COLO668 (cell line): ENCODE measurements around the gene B3GNT2.

ENCODE experiments used
- DNase-seq: peaks from one replicate; lab custom pipeline; 2025; ENCODE audit not compliant: unreplicated experiment; lab: John Stamatoyannopoulos, UW

B3GNT2 gene

GRCh38 chr2:62204998-62205496, 9.1 kb downstream of the B3GNT2 start:
- no peak for DNase-seq

GRCh38 chr2:62205554-62205953, 9.6 kb downstream of the B3GNT2 start:
- no peak for DNase-seq

GRCh38 chr2:62206024-62206423, 10.1 kb downstream of the B3GNT2 start:
- no peak for DNase-seq

- DNase-seq, result no peak
Measured at GRCh38 chr2:62207491-62207890, 11.6 kb downstream of the B3GNT2 start.

- no peak for DNase-seq
Measured at GRCh38 chr2:62208074-62208757, 12.3 kb downstream of the B3GNT2 start.

GRCh38 chr2:62208758-62209114, 12.8 kb downstream of the B3GNT2 start:
- DNase-seq, result no peak

- no peak for DNase-seq
Measured at GRCh38 chr2:62209427-62209991, 13.6 kb downstream of the B3GNT2 start.

GRCh38 chr2:62215306-62216064, 19.6 kb downstream of the B3GNT2 start:
- peak; percentile 37 for DNase-seq

- DNase-seq, result no peak
Measured at GRCh38 chr2:62216113-62216512, 20.2 kb downstream of the B3GNT2 start.

- DNase-seq, result no peak
Measured at GRCh38 chr2:62216616-62217015, 20.7 kb downstream of the B3GNT2 start.

GRCh38 chr2:62217421-62217820, 21.5 kb downstream of the B3GNT2 start:
- DNase-seq, result no peak

GRCh38 chr2:62217970-62218369, 22.1 kb downstream of the B3GNT2 start:
- no peak for DNase-seq

- no peak for DNase-seq
Measured at GRCh38 chr2:62219407-62220159, 23.7 kb downstream of the B3GNT2 start.

GRCh38 chr2:62221141-62221540, 25.2 kb downstream of the B3GNT2 start:
- DNase-seq, result peak; percentile 40

- DNase-seq, result no peak
Measured at GRCh38 chr2:62222171-62222570, 26.3 kb downstream of the B3GNT2 start.

GRCh38 chr2:62222674-62223073, 26.8 kb downstream of the B3GNT2 start:
- no peak for DNase-seq

GRCh38 chr2:62224976-62225375, 29.1 kb downstream of the B3GNT2 start:
- DNase-seq, result no peak

GRCh38 chr2:62227386-62228075, 31.6 kb downstream of the B3GNT2 start:
- no peak for DNase-seq

- DNase-seq, result no peak
Measured at GRCh38 chr2:62229082-62229605, 33.2 kb downstream of the B3GNT2 start.

GRCh38 chr2:62231541-62231940, 35.6 kb downstream of the B3GNT2 start:
- DNase-seq, result no peak
